Adipocyte (in vitro differentiated cells): Measurements from ENCODE around the gene RASGRF2.

Experiments
- DNase-seq: peaks from one replicate; pipeline ENCODE4 v3.0.0-alpha.2; 2015; ENCODE audit warnings: low read depth
- H3K27me3 ChIP-seq: replicated peaks from 2 replicates; pipeline ENCODE4 v1.7.0; 2013; ENCODE audit warnings: mild to moderate bottlenecking, low read length, moderate library complexity; ENCODE audit not compliant: control insufficient read depth, insufficient read depth
- H3K36me3 ChIP-seq: 2 replicates; pipeline ENCODE4 v1.7.0; 2013; ENCODE audit warnings: low read length, mild to moderate bottlenecking, moderate library complexity; ENCODE audit not compliant: control insufficient read depth, insufficient read depth, severe bottlenecking
- H3K4me1 ChIP-seq: 2 replicates; pipeline ENCODE4 v1.7.0; 2013; ENCODE audit warnings: mild to moderate bottlenecking, low read length, moderate library complexity; ENCODE audit not compliant: control insufficient read depth, insufficient read depth
- H3K4me3 ChIP-seq: 2 replicates; pipeline ENCODE4 v1.7.0; 2013; ENCODE audit warnings: mild to moderate bottlenecking, low read length, moderate library complexity
- H3K9ac ChIP-seq: 2 replicates; pipeline ENCODE4 v1.7.0; 2013; ENCODE audit warnings: mild to moderate bottlenecking, low read length, moderate library complexity
- H3K9me3 ChIP-seq: 2 replicates; pipeline ENCODE4 v1.7.0; 2013; ENCODE audit warnings: mild to moderate bottlenecking, low read length, moderate library complexity; ENCODE audit not compliant: control insufficient read depth

Gene RASGRF2

DNA sequence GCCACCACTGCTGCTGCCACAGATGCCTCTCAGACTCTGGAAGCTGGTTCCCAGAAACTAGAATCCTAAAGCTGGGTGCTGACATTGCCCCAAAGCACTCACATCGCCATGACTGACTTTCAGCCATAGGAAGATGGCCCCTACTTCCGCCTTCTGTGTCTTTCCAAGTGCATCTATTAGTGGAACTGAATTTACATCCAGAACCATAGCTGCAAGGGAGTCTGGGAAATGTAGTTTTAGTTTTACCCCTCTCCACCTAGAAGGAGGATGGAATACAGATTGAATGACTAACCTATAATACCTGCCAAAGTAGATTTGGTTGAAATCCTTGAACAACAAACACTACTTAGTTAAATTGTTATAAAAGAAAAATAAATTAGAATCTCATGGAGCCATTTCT is 118.8 kb downstream of the RASGRF2 start:
- H3K36me3 ChIP-seq: no peaks in the 10 kb centered on the region
- H3K4me1 ChIP-seq: no peaks in the 10 kb centered on the region

GRCh38 chr5:81080809-81081460 is 120.8 kb downstream of the RASGRF2 start:
- Histone ChIP-seq H3K27me3 (peaks cover 6% of the 10 kb centered on the region), H3K9ac (no peak overlapping the region), H3K4me1 (no peaks in the 10 kb centered on the region), H3K4me3 (no peak overlapping the region), H3K9me3 (peaks cover 23% of the 10 kb centered on the region), H3K36me3 (no peaks in the 10 kb centered on the region)
- no peak for DNase-seq

More for the DNA sequence above, 118.8 kb downstream of the RASGRF2 start:
- Histone ChIP-seq H3K9me3 (peaks cover 23% of the 10 kb centered on the region), H3K4me3 (no peak overlapping the region), H3K9ac (no peak overlapping the region), H3K27me3 (peaks cover 9% of the 10 kb centered on the region)
- no peak for DNase-seq

DNA sequence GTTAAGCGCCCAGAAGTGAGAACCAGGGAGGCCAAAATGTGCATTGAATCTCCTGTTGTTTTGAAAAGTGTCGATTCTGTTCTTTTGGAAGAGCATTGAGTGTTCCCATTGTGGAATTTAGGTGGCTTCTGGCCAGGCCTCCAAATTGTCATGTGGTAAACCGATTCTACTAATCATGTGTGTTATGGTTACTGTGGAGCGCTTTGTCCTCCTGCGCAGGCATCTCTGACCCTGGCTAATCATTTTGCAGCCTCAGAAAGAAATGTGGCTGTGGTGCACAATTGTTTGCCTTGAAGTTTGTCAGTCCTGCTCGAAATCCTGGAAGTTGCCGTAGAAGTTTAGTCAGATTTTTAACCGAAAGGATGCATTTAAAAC is 121.3 kb downstream of the RASGRF2 start:
- Histone ChIP-seq H3K9me3 (peaks cover 23% of the 10 kb centered on the region), H3K9ac (no peak overlapping the region), H3K27me3 (peaks cover 6% of the 10 kb centered on the region), H3K4me3 (no peak overlapping the region), H3K36me3 (no peaks in the 10 kb centered on the region), H3K4me1 (no peaks in the 10 kb centered on the region)
- no peak for DNase-seq

DNA sequence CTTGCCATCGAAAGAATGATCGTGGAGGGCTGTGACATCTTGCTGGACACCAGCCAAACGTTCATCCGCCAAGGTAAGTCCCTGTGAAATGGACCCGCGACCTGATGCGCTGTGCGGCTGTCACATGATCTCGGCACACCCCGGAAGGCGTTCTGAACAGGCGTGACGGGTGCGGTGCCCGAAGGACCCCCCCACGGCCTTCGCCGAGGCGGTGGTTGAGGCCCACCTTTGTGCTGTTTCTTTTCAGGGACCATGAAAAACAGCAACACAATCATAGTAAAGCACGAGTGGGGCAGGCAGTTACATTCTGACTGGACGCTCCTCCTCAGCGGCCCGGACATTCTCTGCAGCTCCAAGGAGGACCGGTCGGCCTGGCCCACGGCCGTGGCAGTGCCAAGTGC is 126.7 kb downstream of the RASGRF2 start:
- no peak for DNase-seq
- no peaks in the 10 kb centered on the region for H3K9me3 ChIP-seq
- H3K9ac ChIP-seq: no peak overlapping the region
- H3K4me3 ChIP-seq: no peak overlapping the region
- no peaks in the 10 kb centered on the region for H3K4me1 ChIP-seq
- H3K27me3 ChIP-seq: peaks cover 6% of the 10 kb centered on the region
- H3K36me3 ChIP-seq: no peaks in the 10 kb centered on the region

DNA sequence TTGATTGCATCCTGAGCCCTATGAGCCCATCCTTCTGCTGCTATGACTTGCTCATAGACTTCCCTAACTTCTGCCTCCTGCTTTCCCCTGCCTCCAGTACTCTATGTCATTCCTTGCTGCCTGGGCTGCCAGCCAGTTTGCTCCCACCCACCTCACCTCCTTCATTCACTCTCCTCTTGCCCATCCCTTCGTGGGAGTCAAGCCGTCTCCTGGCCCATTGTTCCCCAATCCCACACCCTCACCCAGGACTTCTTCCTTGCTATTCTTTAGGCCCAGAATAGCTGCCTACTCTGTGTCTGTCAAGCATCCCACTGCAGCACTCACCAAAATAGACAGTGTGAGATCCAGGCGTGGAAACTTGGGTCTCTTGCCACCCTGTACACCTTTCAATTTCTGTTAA is 131.0 kb downstream of the RASGRF2 start:
- Histone ChIP-seq H3K9me3 (no peaks in the 10 kb centered on the region), H3K4me1 (no peaks in the 10 kb centered on the region), H3K27me3 (peaks cover 3% of the 10 kb centered on the region), H3K36me3 (no peaks in the 10 kb centered on the region), H3K4me3 (no peak overlapping the region), H3K9ac (no peak overlapping the region)
- DNase-seq: no peak

GRCh38 chr5:81093536-81094196 is 133.5 kb downstream of the RASGRF2 start:
- Histone ChIP-seq H3K27me3 (peaks cover 7% of the 10 kb centered on the region), H3K9ac (no peak overlapping the region), H3K4me3 (no peak overlapping the region), H3K9me3 (no peaks in the 10 kb centered on the region), H3K36me3 (no peaks in the 10 kb centered on the region), H3K4me1 (no peaks in the 10 kb centered on the region)
- DNase-seq: no peak

DNA sequence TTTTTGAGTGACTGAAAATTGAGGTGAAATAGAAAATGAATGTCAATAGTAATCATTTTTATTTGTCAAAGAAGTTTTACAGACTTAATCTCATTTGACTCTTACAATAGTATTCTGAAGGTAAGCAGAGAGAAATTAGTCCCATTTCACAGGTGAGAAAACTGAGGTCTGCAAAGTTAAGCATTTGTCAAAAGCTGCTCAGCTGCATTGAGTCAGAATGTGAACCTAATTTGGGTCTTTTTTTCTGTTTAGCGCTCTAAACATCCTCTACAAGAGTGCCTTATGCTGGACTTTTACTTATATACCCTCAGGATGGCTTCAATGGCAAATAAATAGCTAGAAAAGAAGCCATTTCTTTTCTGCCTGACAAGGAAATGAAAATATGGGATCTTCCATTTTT is 135.7 kb downstream of the RASGRF2 start:
- H3K4me1 ChIP-seq: no peaks in the 10 kb centered on the region
- no peak for DNase-seq
- peaks cover 7% of the 10 kb centered on the region for H3K27me3 ChIP-seq
- no peak overlapping the region for H3K4me3 ChIP-seq
- no peak overlapping the region for H3K9ac ChIP-seq
- no peaks in the 10 kb centered on the region for H3K36me3 ChIP-seq
- H3K9me3 ChIP-seq: no peaks in the 10 kb centered on the region

- Histone ChIP-seq H3K9ac (no peak overlapping the region), H3K4me3 (no peak overlapping the region), H3K4me1 (no peaks in the 10 kb centered on the region), H3K27me3 (peaks cover 7% of the 10 kb centered on the region), H3K9me3 (no peaks in the 10 kb centered on the region), H3K36me3 (no peaks in the 10 kb centered on the region)
- peak; percentile 25 for DNase-seq
Measured at GRCh38 chr5:81097713-81098112, 137.6 kb downstream of the RASGRF2 start.

DNA sequence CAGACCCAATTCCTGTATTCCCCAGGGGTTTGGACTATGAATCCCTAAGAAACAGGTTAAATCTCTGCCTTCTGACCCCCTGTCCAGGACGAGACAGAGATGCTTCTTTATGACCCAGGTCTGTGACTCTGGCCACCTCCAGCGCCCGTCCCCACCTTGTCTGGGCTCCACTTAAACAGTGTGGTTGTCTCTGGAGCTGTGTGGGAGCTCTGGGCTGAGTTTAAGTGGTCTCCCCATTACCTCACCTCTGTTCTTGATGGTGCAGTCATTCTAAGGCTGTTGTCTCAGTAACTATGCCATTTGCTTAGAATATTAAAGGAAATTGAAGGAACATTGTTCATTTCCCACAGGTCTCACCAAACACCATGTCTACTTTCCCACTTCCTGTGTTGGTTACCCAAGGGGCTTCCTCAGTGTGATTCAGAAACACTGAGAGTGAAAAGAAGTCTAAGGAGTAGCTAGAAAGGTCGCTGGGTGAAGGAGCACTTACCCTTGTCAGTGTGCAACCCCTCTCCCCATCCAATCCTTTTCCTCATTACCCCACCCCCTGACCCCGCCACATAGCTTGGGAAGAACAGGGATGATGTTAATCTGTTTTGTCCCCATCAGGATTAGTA is 145.2 kb downstream of the RASGRF2 start:
- DNase-seq: no peak
- Histone ChIP-seq H3K9ac (no peak overlapping the region), H3K9me3 (no peaks in the 10 kb centered on the region), H3K36me3 (no peaks in the 10 kb centered on the region), H3K27me3 (no peaks in the 10 kb centered on the region), H3K4me1 (no peaks in the 10 kb centered on the region), H3K4me3 (no peak overlapping the region)

DNA sequence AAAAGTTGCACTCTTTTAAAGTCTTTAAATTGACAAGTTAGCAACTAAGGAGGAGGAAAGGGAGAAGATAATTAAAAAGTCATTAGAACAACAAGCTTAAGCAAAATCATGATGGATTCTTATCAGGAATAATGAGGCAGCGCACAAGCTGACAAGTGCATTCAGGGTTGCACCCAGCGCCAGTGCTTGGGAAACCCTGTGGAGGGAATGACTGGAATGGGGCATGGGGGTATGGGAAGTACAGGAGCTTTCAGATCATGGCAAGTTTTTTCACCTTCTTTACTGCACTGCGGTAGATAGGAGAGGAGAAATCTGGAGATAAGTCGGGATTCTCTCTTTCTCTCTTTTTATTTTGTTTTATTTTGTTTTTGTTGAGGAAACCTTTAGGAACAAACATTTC is 155.1 kb downstream of the RASGRF2 start:
- no peaks in the 10 kb centered on the region for H3K4me1 ChIP-seq
- H3K36me3 ChIP-seq: no peaks in the 10 kb centered on the region
- peaks cover 4% of the 10 kb centered on the region for H3K27me3 ChIP-seq
- H3K9ac ChIP-seq: no peak overlapping the region
- H3K9me3 ChIP-seq: no peaks in the 10 kb centered on the region
- no peak overlapping the region for H3K4me3 ChIP-seq
- DNase-seq: no peak

GRCh38 chr5:81117566-81117965 is 157.4 kb downstream of the RASGRF2 start:
- Histone ChIP-seq H3K4me1 (peaks cover 14% of the 10 kb centered on the region), H3K27me3 (peaks cover 4% of the 10 kb centered on the region), H3K36me3 (no peaks in the 10 kb centered on the region), H3K9me3 (no peaks in the 10 kb centered on the region), H3K4me3 (no peak overlapping the region), H3K9ac (no peak overlapping the region)
- no peak for DNase-seq
